Liver (tissue), 3 donors: ENCODE measurements around the gene TMEM161B.

Experiments used
- CTCF ChIP-seq: fragments of 150-350 bp; IDR thresholded peaks from 2 replicates; pipeline ENCODE4 v1.5.1; 2017; ENCODE audit warnings: improper control_type of control experiment, low read depth, low read length; ENCODE audit not compliant: missing input control
- EGR1 ChIP-seq, 2 donors: IDR thresholded peaks; 2 replicates each; pipeline ENCODE4 v1.6.1; 2016 to 2018; ENCODE audit warnings: antibody characterized with exemption in 2 of 2, low read depth in 2 of 2
- MAX ChIP-seq: IDR thresholded peaks from 2 replicates; pipeline ENCODE4 v1.6.1; 2016; ENCODE audit warnings: antibody characterized with exemption
- RAD21 ChIP-seq, 2 donors: IDR thresholded peaks; 2 replicates each; pipeline ENCODE4 v1.6.1; 2016; ENCODE audit warnings: antibody characterized with exemption in 2 of 2, mild to moderate bottlenecking in 2 of 2
- SP1 ChIP-seq: IDR thresholded peaks from 2 replicates; pipeline ENCODE4 v1.6.1; 2018; ENCODE audit warnings: antibody characterized with exemption, mild to moderate bottlenecking
- TAF1 ChIP-seq: conservative IDR thresholded peaks from 2 replicates; pipeline ENCODE4 v1.6.1; 2016; ENCODE audit warnings: antibody characterized with exemption, mild to moderate bottlenecking
- ZBTB33 ChIP-seq: IDR thresholded peaks from 2 replicates; pipeline ENCODE4 v1.6.1; 2016; ENCODE audit warnings: antibody characterized with exemption
- donor health status: healthy.
- donor health status: healthy.

GRCh38 chr5:88183255-88183654, 85.4 kb downstream of the TMEM161B start:
- TF ChIP-seq ZBTB33 (no peak), CTCF (no peak), TAF1 (no peak), MAX (no peak), RAD21 (IDR thresholded peaks at IDR 0.05) (no peak), SP1 (no peak), EGR1 (IDR thresholded peaks at IDR 0.05; ENCODE audit: low read depth in 2 of 2) (no peak)
